NCI-H748 (cell line): ENCODE data around the gene ANO2.

Source experiments
- DNase-seq: peaks from one replicate; lab custom pipeline; 2025; ENCODE audit not compliant: unreplicated experiment; lab: John Stamatoyannopoulos, UW

Gene ANO2

GRCh38 chr12:5586201-5586600, 358.9 kb downstream of the ANO2 start:
- no peak for DNase-seq

- no peak for DNase-seq
These were observed 359.9 kb downstream of the ANO2 start for GRCh38 chr12:5585178-5585577.

GRCh38 chr12:5584412-5585175, 360.5 kb downstream of the ANO2 start:
- DNase-seq, result no peak

GRCh38 chr12:5582541-5582940, 362.5 kb downstream of the ANO2 start:
- no peak for DNase-seq

GRCh38 chr12:5582018-5582417, 363.0 kb downstream of the ANO2 start:
- DNase-seq, result no peak

- DNase-seq, result no peak
These were observed 363.4 kb downstream of the ANO2 start for GRCh38 chr12:5581616-5582015.

GRCh38 chr12:5581019-5581418, 364.0 kb downstream of the ANO2 start:
- no peak for DNase-seq

GRCh38 chr12:5578775-5579174, 366.3 kb downstream of the ANO2 start:
- DNase-seq, result no peak

- no peak for DNase-seq
These were observed 367.3 kb downstream of the ANO2 start for GRCh38 chr12:5577741-5578140.

- DNase-seq, result no peak
These were observed 367.8 kb downstream of the ANO2 start for GRCh38 chr12:5577211-5577612.

- DNase-seq, result no peak
These were observed 369.1 kb downstream of the ANO2 start for GRCh38 chr12:5575987-5576386.

GRCh38 chr12:5575232-5575631, 369.8 kb downstream of the ANO2 start:
- DNase-seq, result no peak

GRCh38 chr12:5573390-5573789, 371.7 kb downstream of the ANO2 start:
- DNase-seq, result no peak

- DNase-seq, result no peak
These were observed 373.9 kb downstream of the ANO2 start for GRCh38 chr12:5571115-5571514.

- DNase-seq, result no peak
These were observed 374.6 kb downstream of the ANO2 start for GRCh38 chr12:5570416-5570815.

GRCh38 chr12:5568325-5568981, 376.6 kb downstream of the ANO2 start:
- no peak for DNase-seq

GRCh38 chr12:5567016-5567725, 377.9 kb downstream of the ANO2 start:
- peak; percentile 67 for DNase-seq

GRCh38 chr12:5565933-5566599, 379.0 kb downstream of the ANO2 start:
- no peak for DNase-seq

- no peak for DNase-seq
These were observed 382.5 kb downstream of the ANO2 start for GRCh38 chr12:5562581-5562980.

GRCh38 chr12:5561846-5562245, 383.2 kb downstream of the ANO2 start:
- DNase-seq, result no peak

GRCh38 chr12:5561057-5561456, 384.0 kb downstream of the ANO2 start:
- DNase-seq, result no peak

GRCh38 chr12:5560265-5560664, 384.8 kb downstream of the ANO2 start:
- no peak for DNase-seq
